Hematopoietic multipotent progenitor cell (in vitro differentiated cells): ENCODE measurements around the gene TMEM178B. TPM values are rescaled to one million over a fixed set of nuclear protein-coding genes. Genes with fewer than 3 reads are reported as not detected.

ENCODE experiments used
- DNase-seq, 3 donors: peaks; one replicate each; pipeline ENCODE4 v3.0.0-alpha.2; 2011 to 2015; ENCODE audit warnings: low read depth in 2 of 3, low spot score in 2 of 3
- total RNA-seq: library from RNA; depleted of rRNA; stranded (reverse); fragments of >200 nt; gene quantifications from one replicate; pipeline ENCODE4 v1.2.3, GENCODE V29; 2012

The TMEM178B gene
- total RNA-seq, 1 donor, result under 0.01 TPM

- DNase-seq, result no peak
Observed at GRCh38 chr7:141213226-141213625, 139.4 kb downstream of the TMEM178B start.

- DNase-seq, result no peak
Observed at GRCh38 chr7:141217938-141218337, 144.1 kb downstream of the TMEM178B start.

- DNase-seq, result no peak
Observed at GRCh38 chr7:141218941-141219340, 145.1 kb downstream of the TMEM178B start.

- no peak for DNase-seq
Observed at GRCh38 chr7:141220263-141220880, 146.5 kb downstream of the TMEM178B start.

- DNase-seq, result peak in 1 of 3 donors; percentile 21
Observed at GRCh38 chr7:141221007-141221612, 147.2 kb downstream of the TMEM178B start.

GRCh38 chr7:141225916-141226618, 152.2 kb downstream of the TMEM178B start:
- no peak for DNase-seq

- no peak for DNase-seq
Observed at GRCh38 chr7:141227454-141227853, 153.6 kb downstream of the TMEM178B start.

GRCh38 chr7:141228482-141228881, 154.6 kb downstream of the TMEM178B start:
- DNase-seq, result no peak

- no peak for DNase-seq
Observed at GRCh38 chr7:141231018-141231792, 157.3 kb downstream of the TMEM178B start.

GRCh38 chr7:141232286-141233051, 158.6 kb downstream of the TMEM178B start:
- no peak for DNase-seq

GRCh38 chr7:141234335-141235105, 160.7 kb downstream of the TMEM178B start:
- DNase-seq, result no peak

- DNase-seq, result no peak
Observed at GRCh38 chr7:141235656-141236055, 161.8 kb downstream of the TMEM178B start.

- DNase-seq, result no peak
Observed at GRCh38 chr7:141238596-141239243, 164.9 kb downstream of the TMEM178B start.

GRCh38 chr7:141239661-141240060, 165.8 kb downstream of the TMEM178B start:
- DNase-seq, result no peak

GRCh38 chr7:141242568-141242967, 168.7 kb downstream of the TMEM178B start:
- DNase-seq, result no peak

- no peak for DNase-seq
Observed at GRCh38 chr7:141243368-141243767, 169.5 kb downstream of the TMEM178B start.

GRCh38 chr7:141244435-141244834, 170.6 kb downstream of the TMEM178B start:
- DNase-seq, result no peak

- DNase-seq, result no peak
Observed at GRCh38 chr7:141246426-141246825, 172.6 kb downstream of the TMEM178B start.

- no peak for DNase-seq
Observed at GRCh38 chr7:141251180-141251579, 177.3 kb downstream of the TMEM178B start.
